Erythroblast (primary cell): ENCODE results near the gene TPPP.

Experiments used
- DNase-seq, 2 experiments: peaks; one replicate each; lab custom pipeline; 2025; lab: John Stamatoyannopoulos, UW
- GATA1 ChIP-seq: IDR thresholded peaks from 2 replicates; pipeline ENCODE4 v1.6.1; 2011; ENCODE audit warnings: low read depth, mild to moderate bottlenecking, control low read depth, low read length, moderate library complexity
- POLR2A ChIP-seq: IDR thresholded peaks from 2 replicates; pipeline ENCODE4 v1.6.1; 2011; ENCODE audit warnings: mild to moderate bottlenecking, low read length

The TPPP gene

GRCh38 chr5:670396-671270 lies 22.5 kb downstream of the TPPP start:
- DNase-seq: no peak
- TF ChIP-seq GATA1 (no peak), POLR2A (no peak)

- TF ChIP-seq GATA1 (no peak), POLR2A (no peak)
- DNase-seq: no peak
Measured at GRCh38 chr5:669842-670395, 23.2 kb downstream of the TPPP start.

- DNase-seq: peak; percentile 25 to 58
- no peak for TF ChIP-seq GATA1
- TF ChIP-seq POLR2A: no peak
Measured at GRCh38 chr5:669111-669841, 23.9 kb downstream of the TPPP start.

GRCh38 chr5:668283-668995 lies 24.7 kb downstream of the TPPP start:
- no peak for DNase-seq
- no peak for TF ChIP-seq POLR2A
- no peak for TF ChIP-seq GATA1

GRCh38 chr5:666816-667498 lies 26.2 kb downstream of the TPPP start:
- no peak for TF ChIP-seq GATA1
- no peak for TF ChIP-seq POLR2A
- no peak for DNase-seq

- TF ChIP-seq GATA1 (no peak), POLR2A (no peak)
Measured at GRCh38 chr5:665956-666711, 27.0 kb downstream of the TPPP start.

GRCh38 chr5:665541-665955 lies 27.6 kb downstream of the TPPP start:
- no peak for TF ChIP-seq POLR2A
- TF ChIP-seq GATA1: no peak
- DNase-seq: no peak

More at GRCh38 chr5:665956-666711, 27.0 kb downstream of the TPPP start:
- no peak for DNase-seq

GRCh38 chr5:664994-665360 lies 28.2 kb downstream of the TPPP start:
- no peak for DNase-seq
- TF ChIP-seq GATA1 (no peak), POLR2A (no peak)

GRCh38 chr5:664343-664993 lies 28.7 kb downstream of the TPPP start:
- no peak for DNase-seq
- no peak for TF ChIP-seq GATA1
- no peak for TF ChIP-seq POLR2A

GRCh38 chr5:663436-664342 lies 29.5 kb downstream of the TPPP start:
- no peak for DNase-seq
- no peak for TF ChIP-seq GATA1
- no peak for TF ChIP-seq POLR2A
